Fibroblast of peridontal ligament (primary cell): Measurements from ENCODE around the gene GABBR2.

Source experiments
- DNase-seq: peaks from one replicate; pipeline ENCODE4 v3.0.0-alpha.2; 2010; ENCODE audit errors: extremely low read depth

Gene GABBR2

GRCh38 chr9:98442541-98442940, 266.2 kb downstream of the GABBR2 start:
- no peak for DNase-seq

- no peak for DNase-seq
Measured at GRCh38 chr9:98442114-98442513, 266.6 kb downstream of the GABBR2 start.

- DNase-seq, result no peak
Measured at GRCh38 chr9:98438666-98439065, 270.1 kb downstream of the GABBR2 start.

GRCh38 chr9:98437458-98438034, 271.2 kb downstream of the GABBR2 start:
- no peak for DNase-seq

GRCh38 chr9:98432960-98433359, 275.8 kb downstream of the GABBR2 start:
- DNase-seq, result no peak

- DNase-seq, result no peak
Measured at GRCh38 chr9:98432134-98432533, 276.6 kb downstream of the GABBR2 start.

GRCh38 chr9:98430535-98431292, 278.0 kb downstream of the GABBR2 start:
- DNase-seq, result no peak

GRCh38 chr9:98429613-98430012, 279.1 kb downstream of the GABBR2 start:
- DNase-seq, result peak; percentile 45

- DNase-seq, result no peak
Measured at GRCh38 chr9:98428454-98428853, 280.3 kb downstream of the GABBR2 start.

GRCh38 chr9:98427491-98427890, 281.2 kb downstream of the GABBR2 start:
- no peak for DNase-seq

GRCh38 chr9:98425079-98425478, 283.7 kb downstream of the GABBR2 start:
- DNase-seq, result no peak

- no peak for DNase-seq
Measured at GRCh38 chr9:98419260-98419603, 289.5 kb downstream of the GABBR2 start.

GRCh38 chr9:98418578-98419259, 290.0 kb downstream of the GABBR2 start:
- DNase-seq, result no peak

- no peak for DNase-seq
Measured at GRCh38 chr9:98416294-98417248, 292.2 kb downstream of the GABBR2 start.

GRCh38 chr9:98415782-98416181, 293.0 kb downstream of the GABBR2 start:
- DNase-seq, result no peak

- DNase-seq, result no peak
Measured at GRCh38 chr9:98413084-98413483, 295.7 kb downstream of the GABBR2 start.

GRCh38 chr9:98412101-98412842, 296.5 kb downstream of the GABBR2 start:
- no peak for DNase-seq

GRCh38 chr9:98410185-98410697, 298.5 kb downstream of the GABBR2 start:
- DNase-seq, result peak; percentile 77

GRCh38 chr9:98409719-98410118, 299.0 kb downstream of the GABBR2 start:
- DNase-seq, result no peak

- no peak for DNase-seq
Measured at GRCh38 chr9:98406469-98406868, 302.3 kb downstream of the GABBR2 start.

GRCh38 chr9:98404237-98404636, 304.5 kb downstream of the GABBR2 start:
- no peak for DNase-seq
